Measurements from ENCODE around the gene HSD17B12. TPM values are rescaled to one million over a fixed set of nuclear protein-coding genes. Genes with fewer than 3 reads are reported as not detected.

Gene HSD17B12
- total and polyA plus RNA-seq, 2 experiments from 2014 or later = 128 to 168 TPM

DNA sequence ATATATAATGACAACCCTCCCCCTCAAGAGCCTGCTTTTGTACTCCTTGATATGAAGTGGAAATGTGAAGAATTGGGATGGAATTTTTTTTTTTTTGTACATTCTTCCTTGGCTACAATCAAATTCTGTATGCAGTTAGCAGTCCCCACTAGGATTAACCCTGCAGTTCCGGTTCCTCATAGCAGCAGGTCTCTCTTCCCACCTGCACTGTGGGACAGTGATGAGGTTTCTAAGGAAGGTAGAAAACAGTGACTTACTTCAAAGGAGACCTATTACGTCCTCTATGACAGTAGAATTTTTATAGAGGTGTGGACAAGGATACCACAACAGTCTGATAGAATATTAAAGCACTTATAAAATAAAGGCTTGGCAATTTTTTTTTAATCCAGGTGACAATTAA lies 153.7 kb downstream of the HSD17B12 start:
- Histone ChIP-seq H3K36me3 (ENCODE audit: insufficient read depth) (peaks cover 4% of the 10 kb centered on the region; the same call in 1 of the 2 replicates), H3K4me2 (no peak overlapping the region), H4K20me1 (replicated peaks; ENCODE audit: insufficient read depth) (peaks cover 8% of the 10 kb centered on the region; the same call in 1 of the 2 replicates), H3K9me2 (ENCODE audit: insufficient read depth) (no peaks in the 10 kb centered on the region), H3K4me1 (ENCODE audit: insufficient read depth) (no peaks in the 10 kb centered on the region), H2AFZ (no peak overlapping the region), H3K27me3 (ENCODE audit: insufficient read depth) (no peaks in the 10 kb centered on the region), H3K27ac (ENCODE audit: low read depth) (no peak overlapping the region), H3K79me2 (replicated peaks; ENCODE audit: insufficient read depth) (no peaks in the 10 kb centered on the region), H3F3A (replicated peaks; ENCODE audit: low read depth) (no peaks in the 10 kb centered on the region), H3K4me3 (no peak overlapping the region)
- H3K4me3 Mint-ChIP-seq = no peak overlapping the region
- TF ChIP-seq ZNF114 (CRISPR knock-in tag; IDR thresholded peaks at IDR 0.05) (no peak), EZH2 (IDR thresholded peaks at IDR 0.05; ENCODE audit: low read depth, unreplicated experiment) (no peak), CREB1 (CRISPR knock-in tag; IDR thresholded peaks at IDR 0.05; ENCODE audit: low read depth) (no peak), POLR2AphosphoS5 (IDR thresholded peaks at IDR 0.05; ENCODE audit: low read depth) (no peak), EZH2phosphoT487 (IDR thresholded peaks at IDR 0.05; ENCODE audit: unreplicated experiment) (no peak), JUNB (IDR thresholded peaks at IDR 0.05; ENCODE audit: unreplicated experiment) (no peak), ZNF331 (CRISPR knock-in tag; IDR thresholded peaks at IDR 0.05; ENCODE audit: low read depth) (no peak), NANOG (IDR thresholded peaks at IDR 0.05; ENCODE audit: borderline replicate concordance) (no peak), STAT1 (IDR thresholded peaks at IDR 0.05; ENCODE audit: unreplicated experiment) (no peak)
- TF ChIP-seq, protein P1, sequence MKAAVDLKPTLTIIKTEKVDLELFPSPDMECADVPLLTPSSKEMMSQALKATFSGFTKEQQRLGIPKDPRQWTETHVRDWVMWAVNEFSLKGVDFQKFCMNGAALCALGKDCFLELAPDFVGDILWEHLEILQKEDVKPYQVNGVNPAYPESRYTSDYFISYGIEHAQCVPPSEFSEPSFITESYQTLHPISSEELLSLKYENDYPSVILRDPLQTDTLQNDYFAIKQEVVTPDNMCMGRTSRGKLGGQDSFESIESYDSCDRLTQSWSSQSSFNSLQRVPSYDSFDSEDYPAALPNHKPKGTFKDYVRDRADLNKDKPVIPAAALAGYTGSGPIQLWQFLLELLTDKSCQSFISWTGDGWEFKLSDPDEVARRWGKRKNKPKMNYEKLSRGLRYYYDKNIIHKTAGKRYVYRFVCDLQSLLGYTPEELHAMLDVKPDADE (IDR thresholded peaks at IDR 0.05) = no peak
- TF ChIP-seq, protein P2, sequence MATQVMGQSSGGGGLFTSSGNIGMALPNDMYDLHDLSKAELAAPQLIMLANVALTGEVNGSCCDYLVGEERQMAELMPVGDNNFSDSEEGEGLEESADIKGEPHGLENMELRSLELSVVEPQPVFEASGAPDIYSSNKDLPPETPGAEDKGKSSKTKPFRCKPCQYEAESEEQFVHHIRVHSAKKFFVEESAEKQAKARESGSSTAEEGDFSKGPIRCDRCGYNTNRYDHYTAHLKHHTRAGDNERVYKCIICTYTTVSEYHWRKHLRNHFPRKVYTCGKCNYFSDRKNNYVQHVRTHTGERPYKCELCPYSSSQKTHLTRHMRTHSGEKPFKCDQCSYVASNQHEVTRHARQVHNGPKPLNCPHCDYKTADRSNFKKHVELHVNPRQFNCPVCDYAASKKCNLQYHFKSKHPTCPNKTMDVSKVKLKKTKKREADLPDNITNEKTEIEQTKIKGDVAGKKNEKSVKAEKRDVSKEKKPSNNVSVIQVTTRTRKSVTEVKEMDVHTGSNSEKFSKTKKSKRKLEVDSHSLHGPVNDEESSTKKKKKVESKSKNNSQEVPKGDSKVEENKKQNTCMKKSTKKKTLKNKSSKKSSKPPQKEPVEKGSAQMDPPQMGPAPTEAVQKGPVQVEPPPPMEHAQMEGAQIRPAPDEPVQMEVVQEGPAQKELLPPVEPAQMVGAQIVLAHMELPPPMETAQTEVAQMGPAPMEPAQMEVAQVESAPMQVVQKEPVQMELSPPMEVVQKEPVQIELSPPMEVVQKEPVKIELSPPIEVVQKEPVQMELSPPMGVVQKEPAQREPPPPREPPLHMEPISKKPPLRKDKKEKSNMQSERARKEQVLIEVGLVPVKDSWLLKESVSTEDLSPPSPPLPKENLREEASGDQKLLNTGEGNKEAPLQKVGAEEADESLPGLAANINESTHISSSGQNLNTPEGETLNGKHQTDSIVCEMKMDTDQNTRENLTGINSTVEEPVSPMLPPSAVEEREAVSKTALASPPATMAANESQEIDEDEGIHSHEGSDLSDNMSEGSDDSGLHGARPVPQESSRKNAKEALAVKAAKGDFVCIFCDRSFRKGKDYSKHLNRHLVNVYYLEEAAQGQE (IDR thresholded peaks at IDR 0.05; ENCODE audit: unreplicated experiment) = no peak
- TF ChIP-seq, protein P3, sequence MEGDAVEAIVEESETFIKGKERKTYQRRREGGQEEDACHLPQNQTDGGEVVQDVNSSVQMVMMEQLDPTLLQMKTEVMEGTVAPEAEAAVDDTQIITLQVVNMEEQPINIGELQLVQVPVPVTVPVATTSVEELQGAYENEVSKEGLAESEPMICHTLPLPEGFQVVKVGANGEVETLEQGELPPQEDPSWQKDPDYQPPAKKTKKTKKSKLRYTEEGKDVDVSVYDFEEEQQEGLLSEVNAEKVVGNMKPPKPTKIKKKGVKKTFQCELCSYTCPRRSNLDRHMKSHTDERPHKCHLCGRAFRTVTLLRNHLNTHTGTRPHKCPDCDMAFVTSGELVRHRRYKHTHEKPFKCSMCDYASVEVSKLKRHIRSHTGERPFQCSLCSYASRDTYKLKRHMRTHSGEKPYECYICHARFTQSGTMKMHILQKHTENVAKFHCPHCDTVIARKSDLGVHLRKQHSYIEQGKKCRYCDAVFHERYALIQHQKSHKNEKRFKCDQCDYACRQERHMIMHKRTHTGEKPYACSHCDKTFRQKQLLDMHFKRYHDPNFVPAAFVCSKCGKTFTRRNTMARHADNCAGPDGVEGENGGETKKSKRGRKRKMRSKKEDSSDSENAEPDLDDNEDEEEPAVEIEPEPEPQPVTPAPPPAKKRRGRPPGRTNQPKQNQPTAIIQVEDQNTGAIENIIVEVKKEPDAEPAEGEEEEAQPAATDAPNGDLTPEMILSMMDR (conservative IDR thresholded peaks at IDR 0.05; ENCODE audit: low read depth in 2 of 2) = no peak
- TF ChIP-seq, protein P4, sequence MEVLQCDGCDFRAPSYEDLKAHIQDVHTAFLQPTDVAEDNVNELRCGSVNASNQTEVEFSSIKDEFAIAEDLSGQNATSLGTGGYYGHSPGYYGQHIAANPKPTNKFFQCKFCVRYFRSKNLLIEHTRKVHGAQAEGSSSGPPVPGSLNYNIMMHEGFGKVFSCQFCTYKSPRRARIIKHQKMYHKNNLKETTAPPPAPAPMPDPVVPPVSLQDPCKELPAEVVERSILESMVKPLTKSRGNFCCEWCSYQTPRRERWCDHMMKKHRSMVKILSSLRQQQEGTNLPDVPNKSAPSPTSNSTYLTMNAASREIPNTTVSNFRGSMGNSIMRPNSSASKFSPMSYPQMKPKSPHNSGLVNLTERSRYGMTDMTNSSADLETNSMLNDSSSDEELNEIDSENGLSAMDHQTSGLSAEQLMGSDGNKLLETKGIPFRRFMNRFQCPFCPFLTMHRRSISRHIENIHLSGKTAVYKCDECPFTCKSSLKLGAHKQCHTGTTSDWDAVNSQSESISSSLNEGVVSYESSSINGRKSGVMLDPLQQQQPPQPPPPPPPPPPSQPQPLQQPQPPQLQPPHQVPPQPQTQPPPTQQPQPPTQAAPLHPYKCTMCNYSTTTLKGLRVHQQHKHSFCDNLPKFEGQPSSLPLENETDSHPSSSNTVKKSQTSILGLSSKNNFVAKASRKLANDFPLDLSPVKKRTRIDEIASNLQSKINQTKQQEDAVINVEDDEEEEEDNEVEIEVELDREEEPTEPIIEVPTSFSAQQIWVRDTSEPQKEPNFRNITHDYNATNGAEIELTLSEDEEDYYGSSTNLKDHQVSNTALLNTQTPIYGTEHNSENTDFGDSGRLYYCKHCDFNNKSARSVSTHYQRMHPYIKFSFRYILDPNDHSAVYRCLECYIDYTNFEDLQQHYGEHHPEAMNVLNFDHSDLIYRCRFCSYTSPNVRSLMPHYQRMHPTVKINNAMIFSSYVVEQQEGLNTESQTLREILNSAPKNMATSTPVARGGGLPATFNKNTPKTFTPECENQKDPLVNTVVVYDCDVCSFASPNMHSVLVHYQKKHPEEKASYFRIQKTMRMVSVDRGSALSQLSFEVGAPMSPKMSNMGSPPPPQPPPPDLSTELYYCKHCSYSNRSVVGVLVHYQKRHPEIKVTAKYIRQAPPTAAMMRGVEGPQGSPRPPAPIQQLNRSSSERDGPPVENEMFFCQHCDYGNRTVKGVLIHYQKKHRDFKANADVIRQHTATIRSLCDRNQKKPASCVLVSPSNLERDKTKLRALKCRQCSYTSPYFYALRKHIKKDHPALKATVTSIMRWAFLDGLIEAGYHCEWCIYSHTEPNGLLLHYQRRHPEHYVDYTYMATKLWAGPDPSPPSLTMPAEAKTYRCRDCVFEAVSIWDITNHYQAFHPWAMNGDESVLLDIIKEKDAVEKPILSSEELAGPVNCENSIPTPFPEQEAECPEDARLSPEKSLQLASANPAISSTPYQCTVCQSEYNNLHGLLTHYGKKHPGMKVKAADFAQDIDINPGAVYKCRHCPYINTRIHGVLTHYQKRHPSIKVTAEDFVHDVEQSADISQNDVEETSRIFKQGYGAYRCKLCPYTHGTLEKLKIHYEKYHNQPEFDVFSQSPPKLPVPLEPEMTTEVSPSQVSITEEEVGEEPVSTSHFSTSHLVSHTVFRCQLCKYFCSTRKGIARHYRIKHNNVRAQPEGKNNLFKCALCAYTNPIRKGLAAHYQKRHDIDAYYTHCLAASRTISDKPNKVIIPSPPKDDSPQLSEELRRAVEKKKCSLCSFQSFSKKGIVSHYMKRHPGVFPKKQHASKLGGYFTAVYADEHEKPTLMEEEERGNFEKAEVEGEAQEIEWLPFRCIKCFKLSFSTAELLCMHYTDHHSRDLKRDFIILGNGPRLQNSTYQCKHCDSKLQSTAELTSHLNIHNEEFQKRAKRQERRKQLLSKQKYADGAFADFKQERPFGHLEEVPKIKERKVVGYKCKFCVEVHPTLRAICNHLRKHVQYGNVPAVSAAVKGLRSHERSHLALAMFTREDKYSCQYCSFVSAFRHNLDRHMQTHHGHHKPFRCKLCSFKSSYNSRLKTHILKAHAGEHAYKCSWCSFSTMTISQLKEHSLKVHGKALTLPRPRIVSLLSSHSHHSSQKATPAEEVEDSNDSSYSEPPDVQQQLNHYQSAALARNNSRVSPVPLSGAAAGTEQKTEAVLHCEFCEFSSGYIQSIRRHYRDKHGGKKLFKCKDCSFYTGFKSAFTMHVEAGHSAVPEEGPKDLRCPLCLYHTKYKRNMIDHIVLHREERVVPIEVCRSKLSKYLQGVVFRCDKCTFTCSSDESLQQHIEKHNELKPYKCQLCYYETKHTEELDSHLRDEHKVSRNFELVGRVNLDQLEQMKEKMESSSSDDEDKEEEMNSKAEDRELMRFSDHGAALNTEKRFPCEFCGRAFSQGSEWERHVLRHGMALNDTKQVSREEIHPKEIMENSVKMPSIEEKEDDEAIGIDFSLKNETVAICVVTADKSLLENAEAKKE (CRISPR knock-in tag; IDR thresholded peaks at IDR 0.05) = no peak
- peaks cover 14% of the 10 kb centered on the region for H3K36me3 Mint-ChIP-seq (ENCODE audit: low read depth)
- DNase-seq (ENCODE audit: low spot score) (no peak), ATAC-seq (no peak)
- H3K27me3 Mint-ChIP-seq (ENCODE audit: insufficient read depth, low read depth, poor library complexity) = no peaks in the 10 kb centered on the region
- no peaks in the 10 kb centered on the region for H3K9me3 Mint-ChIP-seq
- no peak overlapping the region for H3K27ac Mint-ChIP-seq
- no peaks in the 10 kb centered on the region for H3K4me1 Mint-ChIP-seq

Data from GM23338 (cell line).